ENCODE results near the gene RFFL.

The RFFL gene

GRCh38 chr17:34958438-34958837, 105.1 kb downstream of the RFFL start:
- no peak for DNase-seq

All from MV-4-11 (cell line).